GF-D8 (cell line): ENCODE data around the gene CLTC.
"Not testable (repeated sequence)": the region's sequence is repeated elsewhere in the genome, so short reads cannot be mapped to it uniquely, and the experiment has no call there.

Experiments used
- DNase-seq: peaks from one replicate; lab custom pipeline; 2025; lab: John Stamatoyannopoulos, UW

CLTC gene

DNA sequence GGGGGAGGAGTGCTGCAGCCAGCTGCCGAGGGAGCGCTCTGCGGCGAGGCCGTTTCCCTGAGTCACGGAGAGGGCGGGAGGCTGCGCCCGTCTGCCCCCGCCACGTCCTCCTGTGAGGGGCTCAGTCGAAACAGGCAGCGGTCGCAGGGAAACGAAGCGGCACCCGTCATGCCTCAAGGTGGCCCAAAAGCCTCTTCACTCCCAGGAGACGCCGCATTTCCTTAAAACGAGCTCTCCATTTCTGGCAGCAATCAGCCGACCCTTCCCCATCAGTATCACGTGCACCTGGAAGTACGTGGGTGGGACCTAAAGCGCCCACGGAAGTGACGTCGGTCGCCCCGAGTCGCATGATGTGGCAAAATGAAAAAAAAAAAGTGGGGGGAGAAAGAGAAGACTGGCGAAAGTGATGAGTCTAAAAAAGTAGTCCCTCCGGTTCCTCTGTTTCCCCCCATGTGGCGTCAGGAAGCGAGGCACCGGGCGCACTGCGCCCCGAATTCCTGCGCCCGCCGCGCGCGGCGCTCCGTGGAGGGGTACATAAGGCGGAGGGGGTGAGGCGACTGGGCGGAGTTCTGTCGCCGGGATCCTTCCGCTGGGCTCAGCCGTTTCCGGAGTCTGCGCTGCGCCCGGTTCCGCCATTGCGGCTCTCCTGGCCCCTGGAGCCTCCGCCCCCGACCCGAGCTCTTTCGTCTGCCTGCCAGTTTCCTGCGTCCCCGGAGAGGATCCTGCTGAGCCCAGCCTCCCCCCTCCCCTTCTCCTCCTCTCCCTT, at the start of gene CLTC:
CLTC (plus strand) TSS at position 598 of the 766 bp plus-strand sequence. CDS start 237 bp downstream, outside the sequence.
- DNase-seq: peak; percentile 92

GRCh38 chr17:59572301-59572924, 47.3 kb upstream of the CLTC start:
- DNase-seq: peak; percentile 26

DNA sequence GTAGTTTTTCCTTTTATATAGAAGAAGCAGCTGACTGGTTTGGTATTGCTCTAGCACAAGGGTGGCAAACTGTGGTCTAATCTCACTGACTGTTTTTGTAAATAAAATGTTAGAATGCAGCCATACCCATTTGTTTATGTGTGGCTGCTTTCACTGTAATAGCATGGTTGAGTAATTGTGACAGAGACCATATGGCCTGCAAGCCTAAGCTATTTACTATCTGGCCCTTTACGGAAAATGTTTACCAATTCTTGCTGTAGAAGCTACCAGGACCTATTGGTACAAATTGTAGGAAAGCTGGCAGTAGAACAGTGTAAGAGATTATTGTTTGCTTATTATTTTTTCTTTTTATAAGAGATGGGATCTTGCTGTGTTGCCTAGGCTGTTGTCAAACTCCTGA, 35.5 kb upstream of the CLTC start:
- not testable (repeated sequence) for DNase-seq

GRCh38 chr17:59600169-59600568, 19.5 kb upstream of the CLTC start:
- no peak for DNase-seq

GRCh38 chr17:59601130-59601529, 18.6 kb upstream of the CLTC start:
- DNase-seq: no peak

DNA sequence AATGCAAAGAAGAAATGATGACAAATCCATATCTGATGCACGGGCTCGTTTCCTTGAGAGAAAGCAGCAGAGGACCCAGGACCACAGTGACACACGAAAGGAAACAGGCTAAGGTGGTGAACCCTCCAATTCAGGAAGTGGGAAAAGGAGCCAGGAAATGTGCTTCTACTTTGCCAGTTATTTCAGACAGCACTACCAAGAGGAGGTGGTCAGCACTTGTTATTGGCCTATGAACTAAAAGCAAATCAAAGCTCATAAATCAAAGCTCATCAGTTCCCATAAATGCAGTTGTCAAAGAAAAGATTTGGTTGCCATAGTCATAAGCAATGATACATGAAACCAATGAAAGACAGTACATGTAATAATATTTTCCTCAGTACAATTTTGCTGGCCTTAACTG, 12.6 kb upstream of the CLTC start:
- no peak for DNase-seq

DNA sequence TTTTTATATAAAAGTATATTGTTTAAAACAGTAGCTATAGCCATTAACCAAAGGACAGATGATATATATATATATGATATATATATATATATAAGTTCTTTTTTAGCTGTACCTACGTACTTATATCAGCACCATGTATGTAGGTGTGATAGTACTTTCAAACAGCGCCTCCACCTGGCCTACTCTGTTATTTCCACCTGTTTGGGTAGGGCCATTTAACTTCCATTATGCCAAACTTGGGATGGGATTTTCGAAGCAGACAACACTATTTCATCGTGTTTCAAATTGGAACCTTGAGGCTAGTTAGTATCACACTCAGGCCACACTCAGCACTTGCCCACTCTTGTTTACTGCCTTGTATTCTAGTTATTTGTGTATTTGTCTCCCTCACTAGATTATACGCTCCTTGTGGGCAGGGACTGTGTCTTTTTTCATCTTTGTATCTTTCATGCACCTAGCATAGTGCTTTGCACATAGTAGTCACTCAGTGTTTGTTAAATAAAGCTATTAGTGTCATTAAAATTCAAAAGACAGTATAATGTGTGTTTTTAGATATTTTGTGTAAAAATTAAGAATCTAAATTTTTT, 11.8 kb upstream of the CLTC start:
- no peak for DNase-seq

DNA sequence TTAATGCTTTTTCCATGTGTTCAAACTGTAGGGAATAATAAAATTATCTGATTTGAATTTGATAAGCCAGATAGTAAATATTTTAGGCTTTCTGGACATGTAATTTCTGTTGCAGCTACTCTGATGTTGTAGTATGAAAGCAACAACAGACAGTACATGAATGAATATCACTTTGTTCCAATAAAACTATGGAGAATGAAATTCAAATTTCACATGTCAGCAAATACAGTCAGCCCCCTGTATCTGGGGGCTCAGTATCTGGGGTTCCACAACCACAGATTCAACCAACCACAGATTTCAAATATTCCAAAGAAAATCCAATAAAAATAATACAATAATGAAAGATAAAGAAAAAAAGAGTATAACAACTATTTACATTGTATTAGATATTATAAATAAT, 8.2 kb upstream of the CLTC start:
- DNase-seq: no peak

GRCh38 chr17:59616253-59616920, 3.3 kb upstream of the CLTC start:
- no peak for DNase-seq

DNA sequence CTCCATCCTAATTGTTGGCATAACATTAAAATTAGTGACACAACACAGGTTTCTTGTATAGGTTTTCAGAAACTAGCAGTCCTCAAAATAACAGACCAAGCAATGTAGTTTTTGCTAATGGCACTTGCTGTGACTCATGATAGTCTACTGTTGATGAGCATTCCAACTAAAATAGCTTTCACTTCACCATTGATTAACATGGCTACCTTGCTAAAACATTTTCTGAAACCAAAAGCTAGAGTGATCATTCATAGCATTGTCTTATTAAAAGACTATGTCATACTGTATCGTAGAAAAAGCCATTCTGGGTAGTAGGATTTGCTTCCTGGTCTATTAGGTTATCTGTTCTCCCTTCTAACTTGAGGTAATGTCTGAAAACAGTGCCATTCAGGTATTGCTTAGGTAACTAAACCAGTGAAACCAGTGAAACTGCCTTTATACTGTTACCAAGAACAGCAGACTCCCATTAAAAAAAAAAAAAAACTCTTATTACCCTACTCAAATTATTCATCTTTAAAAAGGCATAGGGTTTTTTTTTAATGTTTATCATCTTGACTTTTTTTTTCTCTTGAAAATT, 2.5 kb upstream of the CLTC start:
- no peak for DNase-seq

DNA sequence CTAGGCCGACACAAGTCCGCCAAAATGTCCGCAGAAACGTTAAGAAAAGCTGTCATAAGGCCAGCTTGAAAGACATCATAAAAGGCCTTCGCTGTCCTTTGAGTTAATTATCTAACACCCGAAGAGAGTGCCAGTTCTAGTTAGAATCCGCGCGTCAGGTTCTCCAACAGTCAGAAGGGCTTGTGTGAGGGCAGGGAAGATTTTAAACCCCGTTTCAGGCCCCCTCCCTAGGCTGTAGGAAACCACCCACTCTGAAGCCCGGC, 729 bp upstream of the CLTC start:
- DNase-seq: no peak

GRCh38 chr17:59620064-59620359, 317 bp downstream of the CLTC start:
- no peak for DNase-seq

- DNase-seq: peak; percentile 25
Measured at GRCh38 chr17:59620518-59621259, 994 bp downstream of the CLTC start.

- no peak for DNase-seq
Measured at GRCh38 chr17:59621771-59622170, 2.1 kb downstream of the CLTC start.

DNA sequence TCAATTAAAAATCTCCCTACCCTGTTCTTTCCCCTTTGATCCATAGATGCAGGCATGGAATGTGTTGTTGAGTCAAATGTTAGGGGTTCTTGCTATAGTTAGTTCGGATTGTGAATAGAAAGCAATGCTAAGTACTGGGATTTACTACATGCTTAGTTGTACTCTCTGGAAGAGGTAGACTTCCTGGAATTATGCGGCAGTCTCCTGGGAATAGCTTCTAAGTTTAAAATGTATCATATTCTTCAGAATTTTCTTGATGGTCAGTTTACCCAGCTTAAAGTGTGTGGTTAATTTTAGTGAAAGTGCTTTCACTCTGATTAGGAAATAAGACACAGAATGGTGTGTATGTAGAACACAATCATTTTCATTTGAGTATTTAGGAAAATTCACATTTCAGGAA, 3.5 kb downstream of the CLTC start:
- no peak for DNase-seq

GRCh38 chr17:59626756-59627155, 7.1 kb downstream of the CLTC start:
- DNase-seq: no peak

DNA sequence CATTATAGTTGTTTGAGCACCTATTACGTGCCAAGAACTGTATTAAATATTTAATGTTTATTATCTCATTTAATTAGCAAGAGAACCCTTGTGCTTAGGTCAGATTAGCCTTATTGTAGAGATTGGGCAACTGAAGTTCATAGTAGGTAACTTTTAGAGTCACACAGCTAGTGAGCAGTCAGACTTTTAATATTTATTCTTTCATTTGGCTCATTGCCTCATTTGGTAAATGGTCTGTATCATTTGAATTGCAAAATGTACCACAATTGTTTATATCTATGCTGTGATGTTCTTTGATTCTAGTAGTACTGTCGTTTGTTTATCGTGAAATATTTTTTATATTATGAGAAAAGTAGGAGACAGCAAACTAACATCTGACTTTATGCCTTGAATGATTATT, 7.6 kb downstream of the CLTC start:
- no peak for DNase-seq

DNA sequence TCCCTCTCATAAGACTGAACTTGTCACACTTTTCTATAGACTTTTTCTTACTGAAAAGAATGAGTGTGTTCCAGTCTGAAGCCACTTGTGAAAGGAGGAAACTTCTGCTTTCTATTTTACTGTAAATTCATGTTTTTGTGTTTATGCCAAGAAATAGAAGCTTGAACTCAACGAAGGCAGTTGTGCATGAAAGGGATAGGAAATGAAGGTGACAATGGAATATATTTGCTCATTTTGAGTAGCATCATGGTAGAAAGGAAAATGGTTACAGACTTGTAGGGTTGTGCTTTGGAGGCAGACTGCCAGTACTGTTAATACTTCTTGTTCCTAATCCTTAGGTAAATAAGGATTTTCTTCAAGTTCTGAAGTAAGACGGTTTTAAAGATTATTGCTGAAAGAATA, 8.1 kb downstream of the CLTC start:
- DNase-seq: no peak

DNA sequence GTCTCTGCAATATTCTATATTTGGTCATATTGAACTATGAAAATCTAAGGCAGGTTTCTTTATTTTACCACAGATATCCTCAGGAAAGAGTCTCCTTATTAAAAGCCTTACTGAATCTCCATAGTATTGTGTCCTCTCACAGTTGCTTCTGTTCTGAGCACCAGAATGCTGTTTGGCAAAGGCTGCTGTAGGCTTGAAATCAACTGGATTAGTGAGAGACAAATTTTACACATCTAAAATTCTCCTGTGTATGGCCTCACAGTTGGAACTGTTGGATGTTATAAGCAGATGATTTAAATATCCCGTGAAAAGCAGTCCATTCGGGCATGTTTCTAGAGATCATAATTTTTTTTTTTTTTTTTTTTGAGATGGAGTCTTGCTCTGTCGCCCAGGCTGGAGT, 9.5 kb downstream of the CLTC start:
- DNase-seq: no peak

DNA sequence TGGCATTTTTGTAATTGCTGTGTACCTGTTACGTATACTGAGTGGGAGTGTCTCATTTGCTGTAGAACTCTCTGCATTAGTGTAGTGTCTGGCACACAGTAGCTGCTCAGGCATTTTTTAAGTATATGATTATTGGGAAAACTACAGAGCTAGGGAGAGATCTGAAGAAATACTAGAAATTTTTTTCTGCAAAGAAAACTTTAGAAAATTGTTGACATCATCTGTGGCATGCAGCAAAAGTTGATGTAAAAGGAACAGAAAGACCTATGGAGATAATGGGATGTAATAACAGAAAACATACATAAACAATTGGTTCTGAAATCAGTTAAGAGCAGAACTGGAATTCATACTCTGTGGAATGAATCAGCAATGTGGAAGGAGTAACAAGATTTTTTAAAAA, 11.6 kb downstream of the CLTC start:
- no peak for DNase-seq

- DNase-seq: no peak
Measured at GRCh38 chr17:59632398-59632797, 12.7 kb downstream of the CLTC start.

GRCh38 chr17:59633658-59634359, 14.1 kb downstream of the CLTC start:
- DNase-seq: no peak
